Measurements from ENCODE around the gene ROR2. TPM values are rescaled to one million over a fixed set of nuclear protein-coding genes. Genes with fewer than 3 reads are reported as not detected.

ROR2 gene
- total RNA-seq, 1 donor from 2014 or later, result 18.6 TPM

DNA sequence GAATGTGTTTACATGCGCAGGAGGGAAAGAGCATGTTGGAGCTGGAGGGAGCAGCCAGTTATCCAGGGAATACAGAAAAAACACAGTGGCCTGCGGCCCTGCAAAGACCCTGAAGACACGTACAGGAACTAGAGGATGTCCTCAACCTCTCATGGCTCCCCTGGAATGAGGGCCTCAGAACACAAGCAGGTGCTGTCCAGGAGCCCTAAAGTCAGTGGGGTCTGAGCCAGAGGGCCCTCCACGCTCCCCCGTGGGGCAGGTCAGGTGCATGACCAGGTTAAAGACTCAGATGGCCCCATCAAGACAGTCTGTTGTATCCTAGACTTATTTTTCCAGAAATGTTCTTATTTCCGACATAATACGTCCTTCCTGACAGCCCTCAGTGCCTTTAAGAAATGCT, 106.9 kb downstream of the ROR2 start:
- Mint-ChIP-seq H3K9me3 (ENCODE audit: low read depth) (no peaks in the 10 kb centered on the region), H3K27ac (ENCODE audit: unreplicated experiment) (no peak overlapping the region), H3K4me3 (ENCODE audit: unreplicated experiment) (no peak overlapping the region), H3K27me3 (ENCODE audit: low read depth) (no peaks in the 10 kb centered on the region), H3K36me3 (ENCODE audit: low read depth) (peaks cover 3% of the 10 kb centered on the region), H3K4me1 (ENCODE audit: low read depth) (peaks cover 46% of the 10 kb centered on the region)
- no peak for TF ChIP-seq CTCF (IDR thresholded peaks at IDR 0.05)
- DNase-seq (ENCODE audit: low spot score), result no peak

DNA sequence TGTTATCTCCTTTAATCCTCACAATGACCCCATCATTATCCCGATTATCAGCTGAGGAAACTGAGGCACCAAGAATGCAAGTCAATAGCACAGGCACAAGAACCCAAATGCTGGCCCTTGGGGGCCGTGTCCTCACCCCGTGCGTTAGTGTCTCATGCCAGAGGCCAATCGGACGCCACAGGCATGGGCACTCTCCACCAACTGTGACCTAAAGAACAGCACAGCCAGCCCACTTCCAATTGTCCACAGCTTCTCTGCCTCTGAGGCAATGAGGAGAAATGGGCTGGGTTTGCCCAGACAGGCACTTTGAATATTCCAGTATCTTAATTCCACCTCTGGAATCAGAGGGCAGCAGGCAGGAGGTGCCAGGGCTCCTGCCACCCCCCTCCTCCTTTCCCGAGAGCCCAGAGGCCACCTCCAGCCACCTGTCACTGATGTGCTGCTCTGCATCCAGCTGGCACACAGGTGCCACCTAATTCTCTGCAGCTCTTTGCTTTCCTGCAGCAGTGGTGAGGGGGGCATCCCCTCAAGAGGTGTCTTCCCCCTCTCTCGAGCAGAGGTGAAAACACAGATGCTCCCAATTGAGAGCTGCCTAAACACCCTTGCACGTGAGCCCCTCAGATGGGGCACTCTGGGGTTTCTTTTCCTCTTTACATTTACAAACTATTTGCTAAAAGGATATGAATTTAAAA, 107.5 kb downstream of the ROR2 start:
- Mint-ChIP-seq H3K4me1 (ENCODE audit: low read depth) (peaks cover 46% of the 10 kb centered on the region), H3K4me3 (ENCODE audit: unreplicated experiment) (no peak overlapping the region)
- DNase-seq (ENCODE audit: low spot score), result no peak

DNA sequence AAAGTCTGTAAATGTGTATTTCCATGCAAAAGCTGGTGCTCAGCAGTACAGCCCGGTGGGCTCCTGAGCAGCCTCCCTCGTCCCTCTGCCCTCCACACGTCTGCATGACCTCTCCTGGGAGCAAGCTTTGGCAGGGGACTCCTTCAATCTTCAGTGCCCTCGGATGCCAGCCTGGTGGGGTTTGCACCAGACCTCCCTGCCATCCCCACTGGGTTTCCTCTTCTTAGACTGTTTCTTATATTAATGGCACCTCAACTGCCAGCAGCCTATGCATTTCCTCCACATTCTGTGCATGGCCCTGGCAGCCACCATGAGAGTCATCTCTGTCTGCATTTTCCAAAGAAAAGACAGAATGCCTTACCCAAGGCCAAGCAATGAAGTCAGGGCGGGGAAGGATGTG, 108.4 kb downstream of the ROR2 start:
- H3K27ac Mint-ChIP-seq (ENCODE audit: unreplicated experiment), result no peak overlapping the region
- no peak overlapping the region for H3K4me3 Mint-ChIP-seq (ENCODE audit: unreplicated experiment)
- no peak for TF ChIP-seq CTCF (IDR thresholded peaks at IDR 0.05)
- DNase-seq (ENCODE audit: low spot score), result no peak
- peaks cover 46% of the 10 kb centered on the region for H3K4me1 Mint-ChIP-seq (ENCODE audit: low read depth)
- H3K36me3 Mint-ChIP-seq (ENCODE audit: low read depth), result peaks cover 3% of the 10 kb centered on the region
- H3K27me3 Mint-ChIP-seq (ENCODE audit: low read depth), result no peaks in the 10 kb centered on the region
- H3K9me3 Mint-ChIP-seq (ENCODE audit: low read depth), result no peaks in the 10 kb centered on the region

More for the DNA sequence above, 107.5 kb downstream of the ROR2 start:
- Mint-ChIP-seq H3K36me3 (ENCODE audit: low read depth) (peaks cover 3% of the 10 kb centered on the region), H3K27me3 (ENCODE audit: low read depth) (no peaks in the 10 kb centered on the region), H3K27ac (ENCODE audit: unreplicated experiment) (no peak overlapping the region), H3K9me3 (ENCODE audit: low read depth) (no peaks in the 10 kb centered on the region)
- no peak for TF ChIP-seq CTCF (IDR thresholded peaks at IDR 0.05)

DNA sequence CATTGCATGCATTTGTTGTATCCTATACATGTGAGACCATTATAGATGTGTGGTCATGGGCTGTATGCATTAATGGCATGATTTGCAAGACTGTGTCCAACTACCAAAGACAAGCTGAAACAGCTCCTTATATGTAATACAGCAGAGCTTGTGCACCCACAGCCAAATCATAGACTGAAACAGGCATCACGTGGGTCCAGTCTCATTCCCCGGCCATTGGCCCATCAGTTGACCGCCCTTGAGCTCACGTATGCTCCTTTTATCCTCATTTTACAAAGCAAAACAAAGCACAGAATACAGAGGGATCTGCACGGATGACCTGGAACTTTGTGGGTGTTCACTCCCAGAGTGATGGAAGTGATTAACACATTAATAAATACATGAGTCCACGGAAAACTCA, 109.1 kb downstream of the ROR2 start:
- peaks cover 46% of the 10 kb centered on the region for H3K4me1 Mint-ChIP-seq (ENCODE audit: low read depth)
- DNase-seq (ENCODE audit: low spot score), result no peak
- no peak overlapping the region for H3K4me3 Mint-ChIP-seq (ENCODE audit: unreplicated experiment)
- no peak overlapping the region for H3K27ac Mint-ChIP-seq (ENCODE audit: unreplicated experiment)
- TF ChIP-seq CTCF (IDR thresholded peaks at IDR 0.05), result no peak
- H3K27me3 Mint-ChIP-seq (ENCODE audit: low read depth), result no peaks in the 10 kb centered on the region
- no peaks in the 10 kb centered on the region for H3K9me3 Mint-ChIP-seq (ENCODE audit: low read depth)
- peaks cover 3% of the 10 kb centered on the region for H3K36me3 Mint-ChIP-seq (ENCODE audit: low read depth)

- H3K4me1 Mint-ChIP-seq (ENCODE audit: low read depth), result peaks cover 46% of the 10 kb centered on the region
- H3K9me3 Mint-ChIP-seq (ENCODE audit: low read depth), result no peaks in the 10 kb centered on the region
- no peak for DNase-seq (ENCODE audit: low spot score)
- H3K27ac Mint-ChIP-seq (ENCODE audit: unreplicated experiment), result no peak overlapping the region
- H3K36me3 Mint-ChIP-seq (ENCODE audit: low read depth), result peaks cover 3% of the 10 kb centered on the region
- no peak overlapping the region for H3K4me3 Mint-ChIP-seq (ENCODE audit: unreplicated experiment)
- no peak for TF ChIP-seq CTCF (IDR thresholded peaks at IDR 0.05)
- no peaks in the 10 kb centered on the region for H3K27me3 Mint-ChIP-seq (ENCODE audit: low read depth)
Measured at GRCh38 chr9:91840469-91840868, 109.6 kb downstream of the ROR2 start.

Measured in chondrocyte (in vitro differentiated cells).